GM19193 (cell line): ENCODE results near the gene MAP3K2.

ENCODE experiments used
- POLR2A ChIP-seq: IDR thresholded peaks from 4 replicates; pipeline ENCODE4 v1.6.1; 2011; ENCODE audit not compliant: insufficient read depth, insufficient read length; ENCODE audit errors: extremely low read depth

MAP3K2 gene

GRCh38 chr2:127387655-127388422, at the start of gene MAP3K2:
Gene MAP3K2 (minus strand): TSS chr2:127387975. CDS start chr2:127343129, 44,846 bp downstream.
- TF ChIP-seq POLR2A = peak; percentile 93

GRCh38 chr2:127437056-127437455, 49.3 kb upstream of the MAP3K2 start:
- no peak for TF ChIP-seq POLR2A

DNA sequence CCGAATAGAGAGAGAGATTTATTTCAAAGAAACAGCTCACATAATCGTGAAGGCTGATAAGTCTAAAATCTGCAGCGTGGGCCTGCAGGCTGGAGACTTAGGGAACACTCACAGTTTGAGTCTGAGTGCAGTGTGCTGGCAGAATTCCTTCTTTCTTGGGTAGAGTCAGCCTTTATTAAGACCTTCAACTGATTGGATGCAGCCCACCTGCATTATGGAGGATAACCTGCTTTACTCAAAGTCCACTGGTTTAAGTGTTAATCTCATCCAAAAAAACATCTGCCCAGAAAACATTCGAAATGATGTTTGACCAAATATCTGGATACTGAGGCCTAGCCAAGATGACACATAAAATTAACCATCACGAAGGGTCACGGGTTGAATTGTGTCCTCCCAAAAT, 46.7 kb upstream of the MAP3K2 start:
- no peak for TF ChIP-seq POLR2A

GRCh38 chr2:127431408-127432023, 43.7 kb upstream of the MAP3K2 start:
- TF ChIP-seq POLR2A = no peak

GRCh38 chr2:127429844-127430425, 42.2 kb upstream of the MAP3K2 start:
- no peak for TF ChIP-seq POLR2A

DNA sequence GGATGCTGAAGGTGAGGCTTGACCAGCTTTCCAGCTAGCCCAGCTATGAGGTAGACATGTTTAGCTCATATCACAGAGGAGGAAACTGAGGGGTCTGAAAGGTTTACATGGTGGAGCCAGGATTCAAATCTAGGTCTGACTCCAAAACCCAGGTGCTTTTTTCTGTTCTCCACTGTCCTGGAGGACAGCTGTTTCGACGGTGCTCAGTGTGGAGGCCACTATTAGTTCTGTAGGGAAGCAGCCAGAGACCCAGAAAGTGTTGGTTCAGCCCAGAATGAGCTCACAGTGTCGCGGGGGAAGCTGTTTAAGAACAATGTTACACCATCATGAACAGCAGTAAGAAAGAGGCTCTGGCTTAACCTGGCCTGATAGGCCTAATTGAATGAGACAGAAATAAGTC, 41.5 kb upstream of the MAP3K2 start:
- no peak for TF ChIP-seq POLR2A

DNA sequence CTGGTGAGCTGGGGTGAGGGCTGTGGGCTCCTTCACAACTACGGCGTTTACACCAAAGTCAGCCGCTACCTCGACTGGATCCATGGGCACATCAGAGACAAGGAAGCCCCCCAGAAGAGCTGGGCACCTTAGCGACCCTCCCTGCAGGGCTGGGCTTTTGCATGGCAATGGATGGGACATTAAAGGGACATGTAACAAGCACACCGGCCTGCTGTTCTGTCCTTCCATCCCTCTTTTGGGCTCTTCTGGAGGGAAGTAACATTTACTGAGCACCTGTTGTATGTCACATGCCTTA, 41.0 kb upstream of the MAP3K2 start:
- TF ChIP-seq POLR2A = no peak

DNA sequence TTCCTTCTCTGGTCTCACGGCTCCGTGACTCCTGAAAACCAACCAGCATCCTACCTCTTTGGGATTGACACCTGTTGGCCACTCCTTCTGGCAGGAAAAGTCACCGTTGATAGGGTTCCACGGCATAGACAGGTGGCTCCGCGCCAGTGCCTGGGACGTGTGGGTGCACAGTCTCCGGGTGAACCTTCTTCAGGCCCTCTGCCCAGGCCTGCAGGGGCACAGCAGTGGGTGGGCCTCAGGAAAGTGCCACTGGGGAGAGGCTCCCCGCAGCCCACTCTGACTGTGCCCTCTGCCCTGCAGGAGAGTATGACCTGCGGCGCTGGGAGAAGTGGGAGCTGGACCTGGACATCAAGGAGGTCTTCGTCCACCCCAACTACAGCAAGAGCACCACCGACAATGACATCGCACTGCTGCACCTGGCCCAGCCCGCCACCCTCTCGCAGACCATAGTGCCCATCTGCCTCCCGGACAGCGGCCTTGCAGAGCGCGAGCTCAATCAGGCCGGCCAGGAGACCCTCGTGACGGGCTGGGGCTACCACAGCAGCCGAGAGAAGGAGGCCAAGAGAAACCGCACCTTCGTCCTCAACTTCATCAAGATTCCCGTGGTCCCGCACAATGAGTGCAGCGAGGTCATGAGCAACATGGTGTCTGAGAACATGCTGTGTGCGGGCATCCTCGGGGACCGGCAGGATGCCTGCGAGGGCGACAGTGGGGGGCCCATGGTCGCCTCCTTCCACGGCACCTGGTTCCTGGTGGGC, 40.5 kb upstream of the MAP3K2 start:
- no peak for TF ChIP-seq POLR2A

DNA sequence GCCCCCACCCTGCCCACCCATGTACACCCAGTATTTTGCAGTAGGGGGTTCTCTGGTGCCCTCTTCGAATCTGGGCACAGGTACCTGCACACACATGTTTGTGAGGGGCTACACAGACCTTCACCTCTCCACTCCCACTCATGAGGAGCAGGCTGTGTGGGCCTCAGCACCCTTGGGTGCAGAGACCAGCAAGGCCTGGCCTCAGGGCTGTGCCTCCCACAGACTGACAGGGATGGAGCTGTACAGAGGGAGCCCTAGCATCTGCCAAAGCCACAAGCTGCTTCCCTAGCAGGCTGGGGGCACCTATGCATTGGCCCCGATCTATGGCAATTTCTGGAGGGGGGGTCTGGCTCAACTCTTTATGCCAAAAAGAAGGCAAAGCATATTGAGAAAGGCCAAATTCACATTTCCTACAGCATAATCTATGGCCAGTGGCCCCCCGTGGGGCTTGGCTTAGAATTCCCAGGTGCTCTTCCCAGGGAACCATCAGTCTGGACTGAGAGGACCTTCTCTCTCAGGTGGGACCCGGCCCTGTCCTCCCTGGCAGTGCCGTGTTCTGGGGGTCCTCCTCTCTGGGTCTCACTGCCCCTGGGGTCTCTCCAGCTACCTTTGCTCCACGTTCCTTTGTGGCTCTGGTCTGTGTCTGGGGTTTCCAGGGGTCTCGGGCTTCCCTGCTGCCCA, 39.7 kb upstream of the MAP3K2 start:
- TF ChIP-seq POLR2A = no peak

- no peak for TF ChIP-seq POLR2A
These were observed 39.0 kb upstream of the MAP3K2 start for GRCh38 chr2:127426501-127427354.

DNA sequence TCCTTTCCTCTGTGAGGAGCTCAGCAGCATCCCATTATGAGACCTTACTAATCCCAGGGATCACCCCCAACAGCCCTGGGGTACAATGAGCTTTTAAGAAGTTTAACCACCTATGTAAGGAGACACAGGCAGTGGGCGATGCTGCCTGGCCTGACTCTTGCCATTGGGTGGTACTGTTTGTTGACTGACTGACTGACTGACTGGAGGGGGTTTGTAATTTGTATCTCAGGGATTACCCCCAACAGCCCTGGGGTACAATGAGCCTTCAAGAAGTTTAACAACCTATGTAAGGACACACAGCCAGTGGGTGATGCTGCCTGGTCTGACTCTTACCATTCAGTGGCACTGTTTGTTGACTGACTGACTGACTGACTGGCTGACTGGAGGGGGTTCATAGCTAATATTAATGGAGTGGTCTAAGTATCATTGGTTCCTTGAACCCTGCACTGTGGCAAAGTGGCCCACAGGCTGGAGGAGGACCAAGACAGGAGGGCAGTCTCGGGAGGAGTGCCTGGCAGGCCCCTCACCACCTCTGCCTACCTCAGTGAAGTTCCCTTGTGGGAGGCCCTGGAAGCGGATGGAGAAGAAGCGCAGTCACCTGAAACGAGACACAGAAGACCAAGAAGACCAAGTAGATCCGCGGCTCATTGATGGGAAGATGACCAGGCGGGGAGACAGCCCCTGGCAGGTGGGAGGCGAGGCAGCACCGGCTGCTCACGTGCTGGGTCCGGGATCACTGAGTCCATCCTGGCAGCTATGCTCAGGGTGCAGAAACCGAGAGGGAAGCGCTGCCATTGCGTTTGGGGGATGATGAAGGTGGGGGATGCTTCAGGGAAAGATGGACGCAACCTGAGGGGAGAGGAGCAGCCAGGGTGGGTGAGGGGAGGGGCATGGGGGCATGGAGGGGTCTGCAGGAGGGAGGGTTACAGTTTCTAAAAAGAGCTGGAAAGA, 38.0 kb upstream of the MAP3K2 start:
- TF ChIP-seq POLR2A = no peak

DNA sequence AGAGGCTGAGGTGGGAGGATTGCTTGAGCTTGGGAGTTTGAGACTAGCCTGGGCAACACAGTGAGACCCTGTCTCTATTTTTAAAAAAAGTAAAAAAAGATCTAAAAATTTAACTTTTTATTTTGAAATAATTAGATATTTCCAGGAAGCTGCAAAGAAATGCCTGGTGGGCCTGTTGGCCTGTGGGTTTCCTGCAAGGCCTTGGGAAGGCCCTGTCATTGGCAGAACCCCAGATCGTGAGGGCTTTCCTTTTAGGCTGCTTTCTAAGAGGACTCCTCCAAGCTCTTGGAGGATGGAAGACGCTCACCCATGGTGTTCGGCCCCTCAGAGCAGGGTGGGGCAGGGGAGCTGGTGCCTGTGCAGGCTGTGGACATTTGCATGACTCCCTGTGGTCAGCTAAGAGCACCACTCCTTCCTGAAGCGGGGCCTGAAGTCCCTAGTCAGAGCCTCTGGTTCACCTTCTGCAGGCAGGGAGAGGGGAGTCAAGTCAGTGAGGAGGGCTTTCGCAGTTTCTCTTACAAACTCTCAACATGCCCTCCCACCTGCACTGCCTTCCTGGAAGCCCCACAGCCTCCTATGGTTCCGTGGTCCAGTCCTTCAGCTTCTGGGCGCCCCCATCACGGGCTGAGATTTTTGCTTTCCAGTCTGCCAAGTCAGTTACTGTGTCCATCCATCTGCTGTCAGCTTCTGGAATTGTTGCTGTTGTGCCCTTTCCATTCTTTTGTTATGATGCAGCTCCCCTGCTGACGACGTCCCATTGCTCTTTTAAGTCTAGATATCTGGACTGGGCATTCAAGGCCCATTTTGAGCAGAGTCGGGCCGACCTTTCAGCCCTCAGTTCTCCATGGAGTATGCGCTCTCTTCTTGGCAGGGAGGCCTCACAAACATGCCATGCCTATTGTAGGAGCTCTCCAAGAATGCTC, 37.1 kb upstream of the MAP3K2 start:
- no peak for TF ChIP-seq POLR2A
